Activated naive CD4-positive, alpha-beta T cell treated with anti-CD3 and anti-CD28 coated beads, Interleukin-2, amount 10 ng/mL, durations not matched to agents 7 days and 5 days (primary cell): ENCODE measurements around the gene NELL1.

Experiments
- CTCF ChIA-PET: fragments of 350-600 bp; sonication (Branson Sonifier 250); formaldehyde crosslinking; loops from one replicate; lab custom pipeline; 2021; ENCODE audit warnings: antibody characterized with exemption; lab: Charles Lee
- DNase-seq: peaks from one replicate; pipeline ENCODE4 v3.0.0-alpha.2; 2020
- H3K27ac Mint-ChIP-seq: one replicate; pipeline ENCODE4 v1.8.0; 2021; ENCODE audit warnings: mild to moderate bottlenecking, moderate library complexity, mixed read lengths
- H3K27me3 Mint-ChIP-seq: one replicate; pipeline ENCODE4 v1.8.0; 2021; ENCODE audit warnings: mild to moderate bottlenecking, mixed read lengths
- H3K36me3 Mint-ChIP-seq: one replicate; pipeline ENCODE4 v1.8.0; 2021; ENCODE audit warnings: mixed read lengths
- H3K4me1 Mint-ChIP-seq: one replicate; pipeline ENCODE4 v1.8.0; 2021; ENCODE audit warnings: mixed read lengths
- H3K4me3 Mint-ChIP-seq: one replicate; pipeline ENCODE4 v1.8.0; 2021; ENCODE audit warnings: mild to moderate bottlenecking, moderate library complexity, mixed read lengths
- H3K9me3 Mint-ChIP-seq: one replicate; pipeline ENCODE4 v1.8.0; 2021; ENCODE audit warnings: mixed read lengths

The NELL1 gene

DNA sequence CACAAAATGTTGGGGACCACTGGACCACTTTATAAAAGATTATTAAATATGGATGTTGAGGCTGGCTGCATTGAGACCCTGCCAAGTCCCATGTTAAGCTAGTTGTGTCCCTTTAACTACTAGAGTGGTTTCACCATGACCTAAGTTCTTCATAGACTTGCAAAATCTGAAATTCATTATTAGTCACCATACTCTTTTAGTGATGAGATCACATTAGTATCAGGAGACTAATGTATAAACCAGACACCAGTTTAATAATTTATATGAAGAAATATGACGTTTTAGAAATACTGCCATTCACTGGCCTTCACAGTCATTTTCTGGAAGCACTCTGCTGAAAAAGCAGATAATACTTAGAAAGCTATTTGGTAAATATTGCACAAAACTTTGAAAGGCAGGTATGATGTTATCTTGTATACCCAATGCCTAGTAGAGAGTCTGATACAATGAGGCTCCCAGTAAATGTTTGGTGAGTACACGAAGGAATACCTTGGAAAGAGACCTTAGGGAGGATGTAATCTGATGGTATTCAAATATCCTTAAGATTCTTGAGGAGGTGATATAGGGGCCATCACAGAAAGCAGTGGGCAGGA, 795.3 kb downstream of the NELL1 start:
- Mint-ChIP-seq H3K4me1 (no peaks in the 10 kb centered on the region), H3K27me3 (no peaks in the 10 kb centered on the region), H3K27ac (no peak overlapping the region), H3K4me3 (no peak overlapping the region), H3K36me3 (no peaks in the 10 kb centered on the region), H3K9me3 (peaks cover 3% of the 10 kb centered on the region)
- CTCF ChIA-PET = no interaction called here
- no peak for DNase-seq

DNA sequence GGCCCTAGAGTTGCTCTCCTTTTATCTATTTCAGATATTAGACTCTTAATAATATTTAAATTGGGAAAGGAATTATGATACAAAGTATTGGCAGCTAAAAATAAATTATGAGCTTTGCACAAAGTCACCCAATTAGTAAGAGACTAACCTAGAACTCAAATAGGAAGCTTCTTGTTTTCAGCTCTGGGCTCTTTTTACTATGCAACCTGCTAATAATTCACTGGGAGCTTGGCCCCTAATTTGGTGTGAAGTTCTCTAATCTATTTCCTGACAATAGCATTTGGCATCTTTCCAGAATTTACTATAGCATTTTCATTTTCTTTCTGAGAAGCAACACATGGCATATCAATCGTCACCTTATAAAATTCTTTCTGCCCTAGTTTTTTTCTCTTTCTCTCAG, 795.8 kb downstream of the NELL1 start:
- Mint-ChIP-seq H3K4me3 (no peak overlapping the region), H3K4me1 (no peaks in the 10 kb centered on the region), H3K9me3 (peaks cover 3% of the 10 kb centered on the region), H3K27ac (no peak overlapping the region), H3K27me3 (no peaks in the 10 kb centered on the region), H3K36me3 (no peaks in the 10 kb centered on the region)
- CTCF ChIA-PET = no interaction called here
- DNase-seq = no peak

DNA sequence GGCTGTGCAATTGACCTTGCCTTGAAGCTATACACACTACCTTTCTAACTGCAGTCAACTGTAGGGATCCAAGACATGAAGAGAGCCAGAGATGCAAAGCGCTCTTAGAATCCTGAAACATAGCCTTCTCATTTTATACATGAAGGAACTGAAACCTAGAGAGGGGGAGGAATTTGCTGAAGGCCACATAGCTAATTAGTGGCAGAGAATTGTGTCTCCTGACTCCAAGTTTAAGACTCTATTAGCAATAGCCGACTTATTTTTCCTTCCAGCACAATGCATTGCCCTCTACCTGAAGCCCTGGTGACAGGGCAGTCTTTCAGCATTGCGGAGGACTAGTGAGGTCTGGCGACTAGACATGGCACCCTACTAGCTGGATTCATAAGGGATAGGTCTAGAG, 796.5 kb downstream of the NELL1 start:
- no peaks in the 10 kb centered on the region for H3K27me3 Mint-ChIP-seq
- CTCF ChIA-PET = no interaction called here
- H3K9me3 Mint-ChIP-seq = peaks cover 3% of the 10 kb centered on the region
- no peaks in the 10 kb centered on the region for H3K36me3 Mint-ChIP-seq
- no peak overlapping the region for H3K4me3 Mint-ChIP-seq
- no peak for DNase-seq
- no peaks in the 10 kb centered on the region for H3K4me1 Mint-ChIP-seq
- no peak overlapping the region for H3K27ac Mint-ChIP-seq

DNA sequence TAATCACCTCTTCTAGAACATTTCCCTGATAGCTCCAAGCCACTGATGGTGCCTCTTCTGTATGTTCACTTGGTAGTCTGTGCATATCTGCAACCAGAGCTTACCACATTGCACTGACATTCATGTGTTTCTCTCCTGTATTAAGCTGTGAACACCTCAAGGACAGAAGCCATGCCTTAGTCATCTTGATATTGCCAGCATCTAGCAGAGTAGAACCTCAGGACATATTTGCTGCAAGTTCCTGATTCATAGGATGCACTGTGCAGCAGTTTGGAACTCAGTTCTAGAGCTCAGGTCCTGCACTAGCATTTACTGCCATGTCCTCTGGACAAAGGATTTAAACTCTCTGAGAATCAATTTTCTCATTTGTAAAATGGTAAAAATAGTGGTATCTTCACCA, 801.1 kb downstream of the NELL1 start:
- no peak overlapping the region for H3K27ac Mint-ChIP-seq
- H3K9me3 Mint-ChIP-seq = peaks cover 5% of the 10 kb centered on the region
- no peak overlapping the region for H3K4me3 Mint-ChIP-seq
- CTCF ChIA-PET = no interaction called here
- DNase-seq = no peak
- H3K27me3 Mint-ChIP-seq = no peaks in the 10 kb centered on the region
- no peaks in the 10 kb centered on the region for H3K36me3 Mint-ChIP-seq
- no peaks in the 10 kb centered on the region for H3K4me1 Mint-ChIP-seq

DNA sequence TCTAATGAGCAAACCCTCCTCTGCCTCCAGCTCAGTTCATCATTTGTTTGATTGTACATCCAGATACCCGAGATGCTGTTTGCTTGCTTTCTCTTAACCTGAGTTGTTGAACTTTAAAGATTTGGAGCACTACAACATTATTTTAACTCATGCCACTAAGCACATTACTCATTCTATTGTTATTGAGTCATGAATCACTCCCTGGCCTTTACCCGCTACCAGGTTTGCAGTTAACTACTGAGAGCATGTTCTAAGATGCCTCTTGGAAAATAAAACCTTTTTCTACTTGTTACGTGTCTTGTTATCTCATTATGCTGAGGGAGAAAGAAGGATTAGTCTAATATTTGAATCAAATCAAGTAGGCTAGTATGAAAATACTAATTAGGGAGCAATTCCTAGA, 802.9 kb downstream of the NELL1 start:
- no peak for DNase-seq
- Mint-ChIP-seq H3K36me3 (no peaks in the 10 kb centered on the region), H3K9me3 (peaks cover 9% of the 10 kb centered on the region), H3K27me3 (no peaks in the 10 kb centered on the region), H3K4me3 (no peak overlapping the region), H3K27ac (no peak overlapping the region), H3K4me1 (no peaks in the 10 kb centered on the region)
- CTCF ChIA-PET = no interaction called here

DNA sequence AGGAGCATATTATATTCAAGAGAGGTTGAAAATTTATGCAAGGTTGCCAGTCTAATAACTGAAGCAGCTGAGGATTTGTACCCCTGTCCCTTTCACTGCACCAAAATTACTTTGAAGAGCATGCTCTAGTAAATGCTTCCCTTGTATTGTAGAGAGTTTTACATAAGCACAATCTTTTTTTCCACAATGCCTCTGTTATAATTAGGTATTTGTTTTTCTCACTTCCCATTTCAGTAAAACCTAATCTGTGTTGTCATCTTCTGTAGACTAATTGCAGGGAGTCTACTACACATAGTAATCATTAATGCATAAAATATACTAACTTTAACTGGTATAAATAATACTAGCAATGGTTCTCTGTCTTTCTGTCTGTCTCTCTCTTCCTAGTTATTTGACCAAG, 805.1 kb downstream of the NELL1 start:
- Mint-ChIP-seq H3K4me3 (no peak overlapping the region), H3K36me3 (no peaks in the 10 kb centered on the region), H3K4me1 (no peaks in the 10 kb centered on the region), H3K9me3 (peaks cover 9% of the 10 kb centered on the region), H3K27me3 (no peaks in the 10 kb centered on the region), H3K27ac (no peak overlapping the region)
- no peak for DNase-seq
- CTCF ChIA-PET = interaction anchor here (0.7 kb wide), 1 partner anchor 15 kb away, joined by 3 read pairs; no protein-coding TSS in a partner anchor

DNA sequence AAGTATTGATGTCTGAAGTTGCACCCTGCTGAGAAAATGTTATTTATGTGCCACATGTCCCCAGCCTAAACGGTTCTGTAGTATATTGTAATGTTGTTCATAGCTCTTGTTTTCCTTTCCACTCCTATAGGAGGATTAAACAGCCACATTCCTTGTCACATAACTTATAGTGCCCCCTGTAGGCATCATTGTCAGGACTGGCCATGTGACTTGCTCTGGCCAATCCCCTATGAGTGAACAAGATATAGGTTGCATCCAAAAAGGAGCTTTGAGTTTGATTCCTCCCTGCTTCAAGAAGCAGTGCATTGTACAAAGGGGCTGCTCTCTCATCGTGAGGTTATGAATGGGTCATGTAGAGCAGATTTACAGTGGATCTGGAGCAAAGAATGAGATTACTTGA, 805.9 kb downstream of the NELL1 start:
- Mint-ChIP-seq H3K4me3 (no peak overlapping the region), H3K4me1 (no peaks in the 10 kb centered on the region), H3K9me3 (peaks cover 9% of the 10 kb centered on the region), H3K27ac (no peak overlapping the region), H3K36me3 (no peaks in the 10 kb centered on the region), H3K27me3 (no peaks in the 10 kb centered on the region)
- CTCF ChIA-PET = no interaction called here
- DNase-seq = no peak

DNA sequence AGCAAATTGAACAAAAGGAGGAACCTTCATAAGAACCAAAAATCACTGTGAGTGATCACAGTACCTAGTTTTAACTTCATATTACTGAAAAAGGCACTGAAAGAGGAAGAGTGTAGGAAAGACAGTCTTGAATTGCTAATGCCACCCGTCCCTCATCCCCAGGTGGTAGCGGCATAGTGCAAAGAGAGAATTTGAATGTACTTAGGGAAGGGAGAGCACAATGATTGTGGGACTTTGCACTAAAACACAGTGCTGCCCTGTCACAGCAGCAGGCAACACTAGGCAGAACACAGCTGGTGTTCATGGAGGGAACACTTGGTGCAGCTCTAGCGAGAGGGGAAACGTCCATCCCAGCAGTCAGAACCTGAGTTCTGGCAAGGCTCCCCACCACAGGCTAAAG, 807.2 kb downstream of the NELL1 start:
- Mint-ChIP-seq H3K36me3 (no peaks in the 10 kb centered on the region), H3K9me3 (peaks cover 9% of the 10 kb centered on the region), H3K4me3 (no peak overlapping the region), H3K27me3 (no peaks in the 10 kb centered on the region), H3K27ac (no peak overlapping the region), H3K4me1 (no peaks in the 10 kb centered on the region)
- DNase-seq = no peak
- CTCF ChIA-PET = interaction anchor here (0.5 kb wide), 1 partner anchor 17 kb away, joined by 5 read pairs; no protein-coding TSS in a partner anchor

DNA sequence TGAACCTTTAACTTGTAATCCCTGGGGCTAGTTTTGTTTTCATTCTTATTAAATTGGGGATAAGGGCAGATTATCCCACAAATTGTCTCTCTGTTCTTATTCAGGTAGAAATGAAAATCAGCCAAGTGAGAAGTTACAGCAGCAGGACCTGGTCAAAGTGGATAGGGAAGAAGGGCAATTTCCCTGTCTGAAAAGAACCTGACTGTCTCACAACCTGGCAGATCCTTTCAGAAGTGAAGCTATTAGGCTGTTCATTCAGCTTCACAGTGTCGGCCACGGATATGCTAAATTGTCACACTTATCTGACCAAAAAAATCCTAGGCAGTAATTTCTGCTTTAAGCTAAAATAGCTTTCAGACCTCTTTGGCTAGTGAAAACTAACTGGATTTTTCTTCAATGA, 810.9 kb downstream of the NELL1 start:
- Mint-ChIP-seq H3K9me3 (peaks cover 9% of the 10 kb centered on the region), H3K4me1 (no peaks in the 10 kb centered on the region), H3K4me3 (no peak overlapping the region), H3K27me3 (no peaks in the 10 kb centered on the region), H3K27ac (no peak overlapping the region), H3K36me3 (no peaks in the 10 kb centered on the region)
- CTCF ChIA-PET = no interaction called here
- DNase-seq = no peak

DNA sequence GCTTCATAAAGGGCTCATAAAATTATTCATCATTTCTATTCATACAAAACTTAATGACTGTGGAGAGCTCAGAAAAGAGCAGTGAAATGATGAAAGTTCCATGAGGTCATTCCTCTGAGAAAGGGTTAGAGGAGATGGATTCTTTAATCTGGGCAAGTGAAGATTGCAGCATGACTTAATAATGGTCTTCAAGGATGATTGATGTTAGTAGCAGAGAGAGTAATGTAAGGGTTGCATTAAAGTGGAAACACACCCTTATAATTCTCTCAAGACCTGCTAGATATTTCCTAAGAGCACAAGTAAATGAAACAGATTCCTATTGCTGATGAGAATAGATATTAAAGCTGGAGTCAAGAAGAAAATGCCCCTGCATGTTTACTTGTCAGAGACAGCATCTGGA, 811.9 kb downstream of the NELL1 start:
- Mint-ChIP-seq H3K4me1 (no peaks in the 10 kb centered on the region), H3K9me3 (peaks cover 6% of the 10 kb centered on the region), H3K36me3 (no peaks in the 10 kb centered on the region), H3K27ac (no peak overlapping the region), H3K4me3 (no peak overlapping the region), H3K27me3 (no peaks in the 10 kb centered on the region)
- CTCF ChIA-PET = no interaction called here
- DNase-seq = no peak

DNA sequence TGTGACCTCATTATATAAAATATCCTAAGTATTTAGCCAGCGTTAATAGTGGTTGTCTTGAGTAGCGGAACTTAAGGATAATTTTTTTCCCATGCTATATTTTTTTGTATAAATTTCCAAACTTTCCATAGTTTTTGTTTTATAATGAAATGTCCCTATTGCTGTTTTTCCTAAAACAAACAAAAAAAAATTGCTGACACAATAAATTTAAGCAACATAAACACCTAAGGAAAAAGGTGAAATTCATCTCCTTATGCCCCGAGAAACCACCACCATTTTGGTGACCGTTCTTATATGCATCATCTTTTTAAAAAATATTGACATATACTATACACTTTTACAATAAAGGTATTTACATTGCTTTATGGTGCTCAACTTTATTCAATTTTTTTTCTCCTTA, 814.7 kb downstream of the NELL1 start:
- Mint-ChIP-seq H3K4me1 (no peaks in the 10 kb centered on the region), H3K27me3 (no peaks in the 10 kb centered on the region), H3K27ac (no peak overlapping the region), H3K9me3 (peaks cover 8% of the 10 kb centered on the region), H3K36me3 (no peaks in the 10 kb centered on the region), H3K4me3 (no peak overlapping the region)
- CTCF ChIA-PET = no interaction called here
- no peak for DNase-seq

DNA sequence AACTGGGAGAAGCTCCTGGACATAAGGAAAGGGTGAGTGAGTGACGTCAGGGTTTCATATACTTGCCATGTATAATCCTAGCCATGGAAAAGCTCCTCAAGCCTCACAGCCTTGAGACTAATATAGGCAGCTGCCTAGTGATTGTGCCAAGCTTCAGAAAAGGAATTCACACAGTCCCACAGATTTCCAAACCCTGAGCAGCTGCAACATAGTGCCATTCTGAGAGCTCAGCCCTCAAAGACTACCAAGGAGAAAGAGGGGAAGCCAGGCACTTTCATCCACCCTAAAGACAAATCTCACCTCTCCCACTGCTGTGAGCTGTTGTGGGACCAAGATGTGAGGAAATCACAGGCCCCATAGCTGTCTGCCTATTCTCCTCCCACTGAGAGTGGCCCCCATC, 815.6 kb downstream of the NELL1 start:
- peaks cover 13% of the 10 kb centered on the region for H3K9me3 Mint-ChIP-seq
- no peak overlapping the region for H3K27ac Mint-ChIP-seq
- DNase-seq = no peak
- H3K4me3 Mint-ChIP-seq = no peak overlapping the region
- CTCF ChIA-PET = no interaction called here
- no peaks in the 10 kb centered on the region for H3K36me3 Mint-ChIP-seq
- no peaks in the 10 kb centered on the region for H3K27me3 Mint-ChIP-seq
- H3K4me1 Mint-ChIP-seq = no peaks in the 10 kb centered on the region

DNA sequence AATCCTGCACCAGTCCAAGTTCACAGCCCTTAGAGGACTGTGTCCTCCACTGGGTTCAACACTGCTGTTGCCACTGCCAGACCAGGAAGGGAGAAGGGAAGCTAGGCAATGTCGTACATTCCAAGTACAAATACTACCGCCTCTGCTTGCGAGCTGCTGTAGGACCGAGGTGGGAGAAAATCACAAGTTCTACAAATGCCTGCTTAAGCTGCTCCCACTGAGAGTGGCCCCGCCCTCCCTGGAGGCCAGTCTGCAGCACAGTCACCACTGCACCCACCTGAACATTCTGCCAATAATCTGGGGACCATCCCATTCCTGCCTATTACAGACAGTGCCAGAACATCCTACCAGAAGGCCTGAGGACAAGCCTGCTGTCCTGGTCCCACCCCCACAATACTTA, 816.0 kb downstream of the NELL1 start:
- DNase-seq = no peak
- no peaks in the 10 kb centered on the region for H3K4me1 Mint-ChIP-seq
- peaks cover 13% of the 10 kb centered on the region for H3K9me3 Mint-ChIP-seq
- no peak overlapping the region for H3K27ac Mint-ChIP-seq
- no peaks in the 10 kb centered on the region for H3K36me3 Mint-ChIP-seq
- H3K27me3 Mint-ChIP-seq = no peaks in the 10 kb centered on the region
- no peak overlapping the region for H3K4me3 Mint-ChIP-seq
- CTCF ChIA-PET = no interaction called here

DNA sequence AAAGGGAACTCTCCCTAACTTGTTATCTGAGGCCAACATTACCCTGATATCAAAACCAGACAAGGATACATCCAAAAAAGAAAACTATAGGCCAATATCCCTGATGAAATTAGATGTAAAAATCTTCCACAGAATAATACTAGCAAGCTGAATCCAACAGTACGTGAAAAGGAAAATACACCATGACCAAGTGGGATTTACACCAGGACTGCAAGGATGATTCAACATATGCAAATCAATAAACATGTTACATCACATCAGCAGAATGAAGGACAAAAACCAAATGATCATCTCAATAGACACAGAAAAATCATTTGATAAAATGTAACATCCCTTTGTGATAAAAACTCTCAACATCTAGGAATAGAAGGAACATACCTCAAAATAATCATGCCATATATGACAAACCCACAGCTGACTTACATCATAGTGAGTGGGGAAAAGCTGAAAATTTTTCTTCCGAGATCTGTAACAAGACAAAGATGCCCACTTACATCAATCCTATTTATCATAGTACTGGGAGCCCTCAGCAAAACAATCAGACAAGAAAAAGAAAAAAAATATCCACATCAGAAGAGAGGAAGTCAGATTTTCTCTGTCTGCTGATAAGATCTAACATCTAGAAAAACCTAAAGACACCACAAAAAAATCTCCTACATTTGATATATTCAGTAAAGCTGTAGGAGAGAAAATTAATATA, 820.2 kb downstream of the NELL1 start:
- H3K27ac Mint-ChIP-seq = no peak overlapping the region
- CTCF ChIA-PET = no interaction called here
- no peak overlapping the region for H3K4me3 Mint-ChIP-seq
- no peaks in the 10 kb centered on the region for H3K27me3 Mint-ChIP-seq
- DNase-seq = no peak
- H3K4me1 Mint-ChIP-seq = no peaks in the 10 kb centered on the region
- H3K9me3 Mint-ChIP-seq = peaks cover 10% of the 10 kb centered on the region
- no peaks in the 10 kb centered on the region for H3K36me3 Mint-ChIP-seq

DNA sequence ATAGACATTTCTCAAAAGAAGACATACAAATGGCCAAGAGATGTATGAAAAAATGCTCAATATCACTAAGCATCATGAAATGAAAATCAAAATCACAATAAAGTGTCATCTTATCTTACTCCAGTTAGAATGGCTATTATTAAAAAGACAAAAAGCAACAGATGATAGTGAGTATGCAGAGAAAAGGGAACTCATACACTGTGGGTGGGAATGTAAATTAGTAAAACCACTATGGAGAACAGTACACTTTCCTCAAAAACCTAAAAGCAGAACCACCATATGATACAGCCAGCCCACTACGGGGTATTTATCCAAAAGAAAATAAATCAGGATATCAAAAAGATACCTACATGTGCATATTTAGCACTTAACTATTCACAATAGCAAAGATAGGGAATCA, 823.5 kb downstream of the NELL1 start:
- no peak for DNase-seq
- H3K36me3 Mint-ChIP-seq = no peaks in the 10 kb centered on the region

More for the DNA sequence above, 823.5 kb downstream of the NELL1 start:
- H3K27me3 Mint-ChIP-seq = no peaks in the 10 kb centered on the region
- peaks cover 7% of the 10 kb centered on the region for H3K9me3 Mint-ChIP-seq
- no peak overlapping the region for H3K4me3 Mint-ChIP-seq
- CTCF ChIA-PET = no interaction called here
- H3K4me1 Mint-ChIP-seq = no peaks in the 10 kb centered on the region
- no peak overlapping the region for H3K27ac Mint-ChIP-seq
